ENCODE results near the gene SYTL3. TPM values are rescaled to one million over a fixed set of nuclear protein-coding genes. Genes with fewer than 3 reads are reported as not detected.

The SYTL3 gene
- total RNA-seq, 2 donors from 2014 or later, result 9.9 to 12.1 TPM

- Histone ChIP-seq H3K4me3 (no peak overlapping the region), H3K36me3 (no peaks in the 10 kb centered on the region), H3K9me3 (no peaks in the 10 kb centered on the region), H3K27ac (no peak overlapping the region), H3K4me1 (replicated peaks) (no peaks in the 10 kb centered on the region), H3K27me3 (replicated peaks; ENCODE audit: insufficient read depth) (no peaks in the 10 kb centered on the region)
- intact Hi-C loops (cut with DNase I), result no loop called here
- WGBS, result 46% methylated on average over 5 of the region's 5 CpGs
- TF ChIP-seq POLR2AphosphoS5 (IDR thresholded peaks at IDR 0.05) (no peak), POLR2A (IDR thresholded peaks at IDR 0.05) (no peak), CTCF (IDR thresholded peaks at IDR 0.05) (no peak)
- DNase-seq (ENCODE audit: low spot score), result no peak
Measured at GRCh38 chr6:158744986-158745430, 95.2 kb downstream of the SYTL3 start.

- intact Hi-C loops (cut with DNase I), result no loop called here
- Histone ChIP-seq H3K9me3 (no peaks in the 10 kb centered on the region), H3K4me3 (no peak overlapping the region), H3K27ac (no peak overlapping the region), H3K27me3 (replicated peaks; ENCODE audit: insufficient read depth) (no peaks in the 10 kb centered on the region), H3K36me3 (no peaks in the 10 kb centered on the region), H3K4me1 (replicated peaks) (no peaks in the 10 kb centered on the region)
- no peak for DNase-seq (ENCODE audit: low spot score)
- WGBS, result 93% methylated on average over 9 of the region's 9 CpGs
- TF ChIP-seq POLR2A (IDR thresholded peaks at IDR 0.05), result no peak
- TF ChIP-seq CTCF (IDR thresholded peaks at IDR 0.05), result no peak
- TF ChIP-seq POLR2AphosphoS5 (IDR thresholded peaks at IDR 0.05), result no peak
Measured at GRCh38 chr6:158751224-158751623, 101.4 kb downstream of the SYTL3 start.

- Histone ChIP-seq H3K9me3 (no peaks in the 10 kb centered on the region), H3K27ac (no peak overlapping the region), H3K4me3 (no peak overlapping the region), H3K36me3 (no peaks in the 10 kb centered on the region), H3K4me1 (replicated peaks) (no peaks in the 10 kb centered on the region), H3K27me3 (replicated peaks; ENCODE audit: insufficient read depth) (no peaks in the 10 kb centered on the region)
- WGBS, result 69% methylated on average over 9 of the region's 9 CpGs
- intact Hi-C loops (cut with DNase I), result no loop called here
- TF ChIP-seq POLR2A (IDR thresholded peaks at IDR 0.05), result no peak
- no peak for TF ChIP-seq CTCF (IDR thresholded peaks at IDR 0.05)
- no peak for TF ChIP-seq POLR2AphosphoS5 (IDR thresholded peaks at IDR 0.05)
- no peak for DNase-seq (ENCODE audit: low spot score)
Measured at GRCh38 chr6:158751921-158752320, 102.1 kb downstream of the SYTL3 start.

GRCh38 chr6:158752613-158753012 is 102.8 kb downstream of the SYTL3 start:
- WGBS, result 28% methylated on average over 3 of the region's 3 CpGs
- TF ChIP-seq POLR2AphosphoS5 (IDR thresholded peaks at IDR 0.05) (no peak), CTCF (IDR thresholded peaks at IDR 0.05) (peak in 1 of 4 experiments; percentile 27)
- no peak for DNase-seq (ENCODE audit: low spot score)
- Histone ChIP-seq H3K27me3 (replicated peaks; ENCODE audit: insufficient read depth) (no peaks in the 10 kb centered on the region), H3K4me1 (replicated peaks) (no peaks in the 10 kb centered on the region), H3K36me3 (no peaks in the 10 kb centered on the region), H3K27ac (no peak overlapping the region), H3K4me3 (no peak overlapping the region), H3K9me3 (no peaks in the 10 kb centered on the region)
- intact Hi-C loops (cut with DNase I), result no loop called here

- Histone ChIP-seq H3K27me3 (replicated peaks; ENCODE audit: insufficient read depth) (no peaks in the 10 kb centered on the region), H3K36me3 (no peaks in the 10 kb centered on the region), H3K27ac (no peak overlapping the region), H3K9me3 (no peaks in the 10 kb centered on the region), H3K4me1 (replicated peaks) (no peaks in the 10 kb centered on the region), H3K4me3 (no peak overlapping the region)
- TF ChIP-seq POLR2AphosphoS5 (IDR thresholded peaks at IDR 0.05) (no peak), CTCF (IDR thresholded peaks at IDR 0.05) (no peak), POLR2A (IDR thresholded peaks at IDR 0.05) (no peak)
- no peak for DNase-seq (ENCODE audit: low spot score)
- intact Hi-C loops (cut with DNase I), result no loop called here
- 96% methylated on average over 9 of the region's 9 CpGs for WGBS
Measured at GRCh38 chr6:158753811-158754210, 104.0 kb downstream of the SYTL3 start.

Measured in prostate gland (tissue), 2 donors.